ENCODE data around the gene MTUS2. TPM values are rescaled to one million over a fixed set of nuclear protein-coding genes. Genes with fewer than 3 reads are reported as not detected.

Gene MTUS2
- total RNA-seq (2022; extraction: Qiagen RNA extraction; ENCODE audit: low read depth): 0.01 TPM in 1 of 5 replicates, not detected in the others

GRCh38 chr13:28820099-28821051 is at the start of gene MTUS2:
TSS of gene MTUS2 (plus strand) at chr13:28820339.

Other genes starting within 250 kb of the MTUS2 start
- 107 to 131 TPM (median 111 TPM) in 5 replicates for gene POMP, start 161.2 kb upstream of the MTUS2 start, total RNA-seq (2022; extraction: Qiagen RNA extraction; ENCODE audit: low read depth)
- 1.5 to 1.9 TPM (median 1.7 TPM) in 5 replicates for gene SLC46A3, start 101.4 kb upstream of the MTUS2 start, total RNA-seq (2022; extraction: Qiagen RNA extraction; ENCODE audit: low read depth)